Activated CD4-positive, alpha-beta T cell treated with anti-CD3 and anti-CD28 coated beads for 48 hours (primary cell): ENCODE measurements around the gene CWC22.
"Not testable (repeated sequence)": the region's sequence is repeated elsewhere in the genome, so short reads cannot be mapped to it uniquely, and the experiment has no call there.

Source experiments
- DNase-seq: peaks from one replicate; pipeline ENCODE4 v3.0.0-alpha.2; 2020

Gene CWC22

DNA sequence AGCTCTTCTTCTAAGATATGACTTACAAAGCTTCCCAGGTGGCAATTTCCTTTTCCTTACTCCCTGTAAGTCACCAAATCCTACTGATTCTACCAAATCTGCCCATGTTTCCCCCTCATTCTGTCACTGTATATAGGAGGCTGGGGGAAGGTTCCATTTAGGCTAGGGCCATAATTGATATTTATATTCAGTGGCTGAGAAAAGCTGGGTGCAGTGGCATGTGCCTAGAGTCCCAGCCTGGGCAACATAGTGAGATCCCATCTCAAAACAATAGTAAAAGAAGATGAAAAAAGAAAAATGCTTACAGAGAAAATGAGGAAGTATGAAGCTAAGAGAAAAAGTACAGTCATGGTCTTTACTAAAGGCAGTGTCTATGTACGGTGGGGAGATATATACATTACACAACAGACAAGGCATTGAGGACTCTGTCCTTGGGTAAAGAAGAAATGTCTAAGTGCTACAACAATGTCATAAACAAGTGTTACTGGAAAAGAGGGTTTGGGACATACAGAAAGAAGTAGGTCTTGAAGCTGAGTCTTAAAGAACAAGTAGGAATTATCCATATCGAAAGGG is 4.8 kb downstream of the CWC22 start:
- no peak for DNase-seq

DNA sequence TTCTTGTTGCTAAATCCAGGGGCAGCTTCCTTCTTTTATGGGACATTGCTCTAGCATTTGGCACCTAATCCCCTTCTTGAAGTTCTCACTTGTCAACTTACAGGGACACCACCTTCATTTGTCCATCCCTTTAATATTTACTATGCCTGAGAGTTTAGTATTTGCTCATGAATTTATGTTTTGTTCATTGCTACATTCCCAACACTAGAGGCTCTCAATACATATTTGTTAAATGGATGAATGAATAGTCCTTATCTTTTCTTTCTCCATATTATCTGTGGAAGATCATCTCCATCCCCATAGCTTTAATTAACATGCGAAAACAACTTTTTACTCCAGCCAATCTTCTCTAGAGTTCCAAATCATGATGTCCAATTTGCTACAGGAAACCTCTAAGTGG is 5.4 kb downstream of the CWC22 start:
- no peak for DNase-seq

DNA sequence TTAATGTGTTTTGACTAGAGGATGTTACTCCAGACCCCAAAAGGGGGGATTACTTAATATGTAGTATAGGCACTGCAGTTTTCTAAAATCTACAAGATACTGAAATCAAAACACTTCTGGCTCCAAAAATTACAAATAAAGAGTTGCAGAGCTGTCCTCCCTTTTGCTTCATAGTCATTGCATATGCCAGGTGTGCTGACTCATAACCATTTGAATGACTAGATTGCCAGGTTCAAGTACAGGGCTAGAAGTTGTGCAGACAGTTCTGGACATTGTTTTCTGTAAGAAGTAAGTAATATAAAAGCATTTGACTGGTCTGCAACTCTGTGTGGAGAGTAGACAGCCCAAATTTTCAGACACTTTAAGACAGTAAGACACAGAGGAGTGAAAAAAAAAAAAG is 6.7 kb downstream of the CWC22 start:
- DNase-seq = no peak

DNA sequence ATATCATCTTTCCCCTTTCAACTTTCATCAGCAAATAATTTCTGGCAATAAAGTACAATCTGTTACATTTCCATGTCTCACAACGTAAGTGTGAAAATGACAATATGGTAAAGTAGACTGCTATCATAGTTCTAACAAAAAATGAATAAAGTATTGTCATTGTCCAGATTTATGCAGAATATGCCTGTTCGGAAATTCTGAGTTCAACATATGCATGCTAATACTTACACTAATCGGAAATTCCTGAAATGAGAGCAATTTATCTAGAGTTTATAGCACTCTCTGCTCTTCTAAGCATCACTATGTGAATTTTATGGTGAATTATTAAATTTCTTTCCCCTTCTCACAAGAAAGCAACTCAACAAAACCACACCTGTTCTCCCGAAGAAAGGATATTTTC is 8.1 kb downstream of the CWC22 start:
- no peak for DNase-seq

DNA sequence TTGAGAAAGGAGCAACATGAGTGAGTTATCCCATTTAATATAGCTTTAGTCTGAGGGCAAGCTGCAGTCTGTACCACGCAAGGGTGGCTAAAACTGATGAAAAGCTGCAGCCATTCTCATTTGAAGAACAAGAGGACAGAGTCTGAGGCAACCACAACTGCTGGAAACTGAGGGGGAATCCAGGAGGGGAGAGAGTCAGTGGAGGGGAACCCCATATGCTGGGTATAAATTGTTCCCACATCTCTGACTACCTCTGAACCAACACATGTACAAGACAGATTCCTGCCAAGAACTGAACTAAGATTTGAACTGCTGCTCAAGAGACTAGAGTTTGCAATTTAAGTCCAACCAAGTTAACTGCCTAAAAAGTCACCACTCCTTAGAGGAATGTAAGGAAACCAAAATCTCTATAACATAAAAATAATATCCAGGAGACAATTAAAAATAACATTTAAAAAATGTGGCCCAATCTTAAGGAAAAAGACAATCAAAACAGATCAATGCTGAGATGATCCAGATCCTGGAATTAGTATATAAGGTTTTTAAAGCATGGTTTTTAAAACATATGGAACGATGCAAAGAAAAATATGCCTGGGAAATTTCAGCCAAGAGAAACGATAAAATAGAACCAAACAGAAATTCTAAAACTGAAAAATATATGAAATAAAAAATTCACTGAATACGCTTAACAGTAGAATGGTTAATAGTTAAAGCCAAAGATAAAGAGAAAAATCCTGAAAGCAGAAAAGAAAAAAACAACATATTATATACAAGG is 11.2 kb downstream of the CWC22 start:
- no peak for DNase-seq

DNA sequence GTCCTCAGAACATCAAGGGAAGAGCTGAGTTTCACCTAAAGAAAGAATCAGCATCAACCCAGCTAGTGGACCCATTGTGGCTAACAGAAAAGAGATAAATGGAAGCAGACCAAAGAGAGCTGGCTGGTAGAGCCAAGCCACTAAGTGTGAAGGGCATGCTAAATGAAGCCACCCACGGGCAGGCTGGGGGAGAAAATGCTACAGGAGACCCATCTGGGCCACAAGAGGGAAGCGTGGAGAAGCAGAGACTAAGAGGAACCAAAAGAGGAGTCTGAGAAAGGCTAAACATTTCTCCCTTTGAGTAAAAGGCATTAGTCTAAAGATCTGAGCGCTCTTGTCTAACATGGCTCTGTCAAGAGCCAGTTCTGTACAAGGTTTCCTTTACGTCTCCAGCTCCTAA is 15.8 kb downstream of the CWC22 start:
- DNase-seq = peak; percentile 7

DNA sequence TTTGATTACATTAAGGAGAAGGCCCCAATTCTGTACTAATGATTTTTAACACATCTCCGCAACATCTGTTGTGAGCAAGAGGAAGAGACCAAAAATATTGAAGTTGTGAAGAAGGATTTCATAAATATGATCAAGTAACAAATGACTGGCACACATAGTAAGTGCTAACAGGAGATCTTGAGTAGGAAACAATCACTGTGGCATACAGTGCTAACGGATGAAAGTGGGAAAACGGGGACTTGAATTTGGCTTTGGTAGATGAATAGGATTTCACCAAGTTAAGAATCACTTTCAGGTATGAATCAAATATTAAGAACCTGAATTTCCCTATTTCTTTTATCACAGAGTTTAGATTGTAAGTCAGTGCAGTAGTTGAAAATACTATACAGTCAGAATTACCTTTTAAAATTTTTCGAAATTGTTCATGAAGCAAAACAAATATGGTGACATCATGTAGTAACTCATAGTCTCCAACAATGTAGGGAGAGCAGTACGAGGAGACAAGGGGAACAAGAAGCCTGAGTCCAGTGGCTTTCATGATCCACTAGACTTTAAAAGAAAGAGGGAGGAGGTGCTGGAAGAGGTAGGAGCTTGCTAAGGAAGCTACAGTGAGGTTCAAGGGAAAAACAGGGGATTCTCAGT is 16.3 kb downstream of the CWC22 start:
- no peak for DNase-seq

DNA sequence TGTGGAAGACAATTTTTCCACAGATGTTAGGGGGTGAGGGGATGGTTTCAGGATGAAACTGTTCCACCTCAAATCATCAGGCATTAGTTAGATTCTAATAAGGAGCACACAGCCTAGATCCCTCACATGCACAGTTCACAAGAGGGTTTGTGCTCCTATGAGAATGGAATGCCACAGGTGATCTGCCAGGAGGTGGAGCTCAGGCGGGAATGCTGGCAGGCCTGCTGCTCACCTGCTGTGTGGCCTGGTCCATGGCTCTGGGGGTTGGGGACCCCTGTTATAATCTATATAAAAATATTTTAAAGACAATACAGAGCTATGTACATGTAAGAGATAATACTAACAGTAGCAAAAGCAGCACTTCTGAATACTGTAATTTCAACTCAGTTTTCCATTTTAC is 19.2 kb downstream of the CWC22 start:
- no peak for DNase-seq

DNA sequence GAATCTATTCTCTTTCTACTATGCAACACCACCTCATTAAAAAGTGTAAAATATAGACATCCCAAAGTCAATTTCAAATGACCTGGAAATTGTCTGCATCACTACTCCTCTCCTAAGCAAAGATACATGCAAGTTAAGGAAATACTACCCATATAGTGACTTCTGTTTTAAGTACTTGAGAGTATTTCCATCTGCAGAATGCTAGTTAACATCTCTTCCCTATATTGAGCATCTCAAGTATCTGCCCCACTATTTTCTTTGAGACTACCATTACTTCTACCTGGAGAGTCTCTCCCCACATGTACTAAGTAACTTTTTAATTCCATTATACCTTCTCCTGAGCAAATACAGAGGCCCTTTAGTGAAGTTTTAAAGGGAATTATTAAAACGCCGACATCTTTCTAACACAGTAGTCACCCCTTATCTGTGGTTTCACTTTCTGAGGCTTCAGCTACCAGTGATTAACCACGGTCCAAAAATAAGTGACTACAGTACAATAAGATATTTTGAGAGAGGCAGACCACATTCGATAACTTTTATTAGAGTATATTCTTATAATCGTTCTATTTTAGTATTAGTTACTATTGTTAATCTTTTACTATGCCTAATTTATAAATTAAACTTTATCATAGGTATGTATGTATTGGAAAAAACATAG is 21.8 kb downstream of the CWC22 start:
- DNase-seq = no peak

DNA sequence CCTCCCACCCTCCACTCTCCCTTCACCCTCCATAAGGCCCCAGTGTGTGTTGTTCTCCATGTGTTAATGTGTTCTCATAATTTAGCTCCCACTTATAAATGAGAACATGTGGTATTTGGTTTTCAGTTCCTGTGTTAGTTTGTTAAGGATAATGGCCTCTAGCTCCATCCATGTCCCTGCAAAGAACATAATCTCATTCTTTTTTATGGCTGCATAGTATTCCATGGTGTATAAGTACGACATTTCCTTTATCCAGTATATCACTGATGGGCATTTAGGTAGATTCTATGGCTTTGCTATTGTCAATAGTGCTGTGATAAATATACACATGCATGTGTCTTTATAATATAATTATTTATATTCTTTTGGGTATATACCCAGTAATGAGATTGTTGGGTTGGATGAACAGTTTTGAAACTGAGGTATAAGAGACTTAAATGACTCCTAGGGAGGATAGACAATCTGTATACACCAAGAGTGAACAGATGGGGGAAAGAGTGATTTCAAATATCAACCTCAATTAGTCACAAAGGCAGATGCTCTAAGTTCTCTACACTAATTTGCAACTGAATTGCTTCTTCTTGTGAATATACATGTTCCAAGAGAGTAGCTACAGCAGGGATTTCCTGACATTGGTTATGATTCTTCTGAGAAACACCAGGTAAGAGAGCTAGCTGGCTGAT is 23.7 kb downstream of the CWC22 start:
- DNase-seq = no peak

DNA sequence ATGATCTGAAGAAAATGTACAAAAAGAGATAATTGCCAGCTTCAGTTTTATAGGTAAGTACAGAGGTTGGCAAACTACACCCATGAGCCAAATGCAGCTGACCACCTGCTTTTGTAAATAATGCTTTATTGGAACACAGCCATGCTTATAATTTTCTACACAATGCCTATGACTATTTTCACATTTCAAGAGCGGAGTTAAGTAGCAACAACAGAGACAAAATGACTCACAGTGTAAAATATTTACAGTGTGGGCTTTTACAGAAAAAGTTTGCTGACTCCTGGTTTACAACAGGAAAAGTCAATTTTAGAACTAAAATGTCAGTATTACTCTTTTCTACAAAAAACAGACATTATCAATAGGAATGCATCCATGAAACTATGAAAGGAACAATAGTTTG is 26.0 kb downstream of the CWC22 start:
- DNase-seq = no peak

DNA sequence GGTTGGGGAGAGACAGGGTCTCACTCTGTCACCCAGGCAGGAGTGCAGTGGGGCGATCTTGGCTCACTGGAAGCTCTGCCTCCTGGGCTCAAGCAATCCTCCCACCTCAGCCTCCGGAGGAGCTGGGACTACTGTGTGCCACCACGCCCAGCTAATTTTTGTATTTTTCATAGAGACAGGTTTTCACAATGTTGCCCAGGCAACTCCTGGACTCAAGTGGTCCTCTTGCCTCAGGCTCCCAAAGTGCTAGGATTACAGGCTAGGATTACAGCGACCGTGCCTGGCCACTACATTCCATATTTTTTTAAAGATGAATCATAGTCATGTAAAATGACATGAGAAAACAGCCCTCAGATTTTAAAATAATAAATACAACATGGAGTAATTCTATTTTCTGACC is 32.3 kb downstream of the CWC22 start:
- DNase-seq = no peak

DNA sequence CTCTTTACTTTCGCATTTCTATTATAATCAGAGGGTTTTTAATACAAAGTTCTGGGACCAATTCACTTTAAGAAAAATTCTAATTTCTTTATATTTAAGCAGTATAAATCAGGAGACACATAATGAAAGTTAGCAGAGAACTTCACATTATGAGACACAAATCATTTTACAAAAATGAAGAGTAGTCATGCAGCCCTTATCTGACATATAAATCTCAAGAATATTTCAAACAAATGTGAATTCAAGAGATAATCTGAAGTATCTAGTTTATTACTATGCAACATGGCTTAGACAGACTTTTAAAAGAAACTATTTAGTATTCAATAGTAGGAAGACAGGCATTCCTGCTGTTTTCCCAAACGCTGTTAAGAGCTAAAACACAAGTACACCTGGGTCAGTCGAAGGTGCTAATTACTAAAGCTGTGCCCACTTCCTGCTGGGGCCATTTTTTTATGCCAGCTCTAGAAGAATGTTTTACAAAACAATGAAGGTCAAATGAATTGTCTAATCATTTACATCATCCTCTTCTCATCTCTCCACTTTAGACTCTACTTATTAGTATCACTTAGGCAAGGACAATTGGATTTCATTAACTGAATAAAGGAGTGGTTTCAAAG is 40.2 kb downstream of the CWC22 start:
- DNase-seq = no peak

DNA sequence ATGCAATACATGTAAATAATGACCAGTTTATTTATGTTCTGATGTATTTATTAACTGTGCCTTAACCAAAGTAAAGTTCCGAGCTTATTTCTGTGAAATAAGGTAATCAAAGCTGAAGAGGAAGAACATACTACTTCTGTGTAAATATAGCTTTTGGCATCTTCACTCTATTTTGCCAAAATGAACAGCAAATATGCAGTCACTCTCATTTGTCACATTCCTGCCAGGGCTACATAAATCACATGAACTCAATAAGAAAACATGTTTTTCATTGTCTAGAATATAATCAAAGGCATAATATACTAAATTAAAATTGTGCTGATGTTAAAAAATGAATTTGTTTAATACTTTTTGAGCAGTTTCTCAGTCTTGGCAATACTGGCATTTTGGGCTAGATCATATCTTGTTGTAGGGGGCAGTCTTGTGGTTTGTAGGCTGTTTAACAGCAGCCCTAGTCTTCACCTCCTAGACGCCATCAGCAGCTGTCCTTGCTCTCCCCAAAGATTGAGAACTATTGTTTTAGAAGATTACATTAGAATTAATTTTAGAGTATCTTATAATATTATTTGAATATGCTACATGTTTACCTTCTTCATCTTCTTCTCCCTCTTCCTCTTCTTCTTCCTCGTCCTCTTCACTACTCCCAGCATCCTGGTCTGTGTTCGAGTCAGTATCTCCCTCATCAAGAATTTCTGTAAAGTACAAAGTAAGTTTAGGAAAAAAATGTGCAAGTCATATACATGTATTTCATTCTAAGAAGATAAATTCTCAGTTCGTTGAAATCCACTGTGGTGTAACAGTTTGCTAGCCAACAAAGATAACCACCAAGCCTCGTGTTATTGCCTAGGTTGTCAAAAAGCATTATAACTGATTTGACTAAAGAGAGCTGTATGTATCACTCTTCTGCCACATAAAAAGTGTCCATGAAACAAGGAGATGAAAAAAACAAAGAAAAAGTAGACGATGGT is 41.5 kb downstream of the CWC22 start:
- no peak for DNase-seq

DNA sequence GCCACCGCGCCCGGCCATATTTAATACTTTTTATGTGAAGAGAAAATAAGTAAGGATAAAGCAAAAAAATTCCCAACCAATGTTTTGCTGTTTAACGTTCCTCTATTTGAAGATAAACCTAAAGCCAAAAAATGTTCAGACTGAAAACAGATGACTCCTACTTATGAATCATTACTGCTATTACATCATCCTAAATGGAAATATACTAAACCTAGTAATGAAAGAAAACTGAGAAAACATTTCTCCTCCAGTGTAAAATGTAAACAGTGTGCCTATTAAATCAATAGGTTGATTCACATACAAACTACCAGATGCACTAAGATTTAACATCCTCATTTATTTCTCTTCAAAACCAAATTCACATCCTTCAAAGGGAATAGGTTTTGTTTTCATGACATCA is 43.5 kb downstream of the CWC22 start:
- DNase-seq = no peak

DNA sequence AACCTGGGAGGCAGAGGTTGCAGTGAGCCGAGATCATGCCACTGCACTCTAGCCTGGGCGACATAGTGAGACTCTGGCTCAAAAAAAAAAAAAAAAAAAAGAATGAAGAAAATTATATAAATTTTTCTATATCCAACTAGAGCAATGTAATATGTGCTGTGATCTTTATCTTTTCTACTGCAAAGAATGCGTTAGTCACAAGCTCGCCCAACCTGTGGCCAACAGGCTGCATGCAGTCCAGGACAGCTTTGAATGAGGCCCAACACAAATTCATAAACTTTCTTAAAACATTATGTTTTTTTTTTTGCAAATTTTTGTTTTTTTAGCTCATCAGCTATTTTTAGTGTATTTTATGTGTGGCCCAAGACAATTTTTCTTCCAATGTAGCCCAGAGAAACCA is 48.8 kb downstream of the CWC22 start:
- DNase-seq = not testable (repeated sequence)

DNA sequence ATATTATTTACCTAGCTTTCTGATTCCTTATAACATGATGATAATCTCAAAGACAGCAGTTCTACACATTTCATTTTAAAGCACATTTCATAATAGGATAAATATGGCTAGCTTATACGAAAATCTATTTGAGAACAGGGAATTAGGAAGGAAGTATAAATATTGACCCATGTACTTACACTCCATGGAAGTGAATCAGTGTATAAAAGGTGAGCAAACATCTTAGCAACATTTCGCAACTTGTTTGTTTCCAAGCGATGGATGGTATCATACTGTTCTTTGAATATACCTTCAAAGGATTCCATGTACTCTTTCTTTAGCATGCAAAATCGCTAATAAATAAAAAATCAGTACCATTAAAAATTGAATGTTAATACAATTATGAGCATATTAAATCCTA is 53.1 kb downstream of the CWC22 start:
- no peak for DNase-seq

DNA sequence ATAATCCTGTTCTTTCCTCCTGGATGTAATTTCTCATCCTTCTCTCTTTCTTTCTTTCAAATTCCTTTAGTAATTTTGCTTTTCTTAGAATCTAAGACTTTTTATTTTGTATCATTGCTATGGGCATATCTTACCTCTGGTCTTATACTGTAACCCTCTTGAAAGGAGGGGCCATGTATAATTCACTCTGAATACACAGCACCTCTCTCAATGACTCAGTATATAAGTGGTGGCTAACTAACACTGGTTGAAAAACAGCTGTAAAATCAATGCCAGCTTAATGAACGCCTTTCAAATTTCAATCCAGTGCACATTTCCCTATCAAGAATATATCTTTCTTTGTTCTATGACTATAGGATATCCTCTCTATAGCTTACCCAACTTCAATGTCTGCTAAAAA is 53.7 kb downstream of the CWC22 start:
- no peak for DNase-seq

DNA sequence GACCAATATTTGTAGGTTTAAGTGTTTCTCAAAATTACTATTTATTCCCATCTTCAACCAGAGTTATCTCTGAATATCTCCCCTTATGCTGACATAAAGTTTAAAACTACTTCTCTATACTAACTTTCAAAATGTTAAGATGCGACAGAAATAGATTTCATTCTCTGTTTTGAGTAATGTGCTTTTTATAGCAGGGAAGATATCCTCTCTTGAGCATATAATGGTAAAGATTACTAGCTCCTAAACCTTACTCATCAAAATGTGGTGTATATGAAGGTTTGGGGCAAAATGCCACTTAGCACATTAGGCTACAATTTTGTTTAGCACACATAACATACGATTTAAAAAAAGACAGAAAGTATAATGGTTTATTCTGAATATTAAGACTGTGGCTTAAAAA is 54.4 kb downstream of the CWC22 start:
- DNase-seq = no peak

DNA sequence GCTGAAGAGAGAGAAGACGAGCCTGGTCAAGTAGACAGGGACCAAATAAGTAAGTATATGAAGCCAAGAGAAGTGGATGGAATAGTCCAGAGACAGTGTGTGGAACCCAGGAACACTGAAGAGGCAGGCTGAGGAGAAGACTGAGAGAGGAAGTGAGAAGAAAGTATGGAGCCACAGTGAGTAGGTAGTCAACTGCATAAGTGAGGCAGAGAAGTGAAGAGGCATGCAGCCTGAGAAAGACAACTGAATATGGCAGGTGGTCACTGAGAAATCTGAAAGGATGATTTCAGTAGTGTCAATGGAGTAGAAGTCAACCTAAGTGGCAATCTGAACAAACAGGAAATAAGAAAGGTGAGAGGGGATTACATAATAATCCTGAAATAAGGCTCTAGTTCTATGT is 55.4 kb downstream of the CWC22 start:
- no peak for DNase-seq

DNA sequence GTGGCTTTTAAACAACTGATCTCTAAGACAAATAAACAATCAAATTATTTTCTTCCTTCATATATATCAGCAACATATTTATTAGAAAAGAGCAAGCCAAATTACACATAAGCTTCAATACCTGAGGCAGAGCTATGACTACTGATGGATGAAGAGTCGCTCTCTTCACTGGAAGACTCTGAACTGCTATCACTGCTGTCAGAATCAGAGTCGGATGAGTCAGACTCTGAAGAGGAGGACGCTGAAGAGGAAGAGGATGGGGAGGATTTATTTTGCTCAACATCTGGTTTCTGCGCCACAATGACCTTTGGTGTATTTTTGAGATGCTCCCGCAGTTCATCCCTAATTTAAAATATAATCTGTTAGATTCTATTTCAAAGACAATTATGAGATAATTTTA is 56.7 kb downstream of the CWC22 start:
- DNase-seq = no peak

DNA sequence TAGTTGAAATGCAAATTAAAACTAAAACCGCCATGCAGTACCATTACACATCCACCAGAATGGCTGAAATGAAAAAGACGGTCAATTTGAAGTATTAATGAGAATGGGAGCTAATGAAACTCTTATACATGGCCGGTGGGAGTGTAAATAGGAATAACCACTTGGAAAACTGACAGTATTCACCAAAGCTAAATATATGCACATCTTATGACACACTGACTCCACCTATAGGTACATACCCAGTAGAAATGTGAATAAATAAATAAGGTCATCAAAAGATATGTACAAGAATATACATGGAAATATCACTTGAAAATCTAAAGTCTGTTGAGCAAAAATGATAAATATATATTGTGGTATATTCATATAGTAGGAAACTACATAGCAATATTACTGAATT is 57.7 kb downstream of the CWC22 start:
- DNase-seq = no peak
